Measurements from ENCODE around the gene PRC1. TPM values are rescaled to one million over a fixed set of nuclear protein-coding genes. Genes with fewer than 3 reads are reported as not detected.

The PRC1 gene
- total and polyA plus RNA-seq, 2 donors (not counting 1 experiment from before 2014, with no cell fraction given): 9.4 to 11.6 TPM

GRCh38 chr15:90934256-90934948 lies 59.9 kb downstream of the PRC1 start:
- CTCF ChIA-PET: interaction anchor here (0.6 to 9.5 kb wide), 25 partner anchors 8 to 701 kb away, joined by 3 to 260 read pairs (median 5); partner anchors contain the start of genes BLM, CIB1, FES and GDPGP1
- peaks cover 47% of the 10 kb centered on the region for H3K4me1 Mint-ChIP-seq
- WGBS (ENCODE audit: insufficient coverage): 1% methylated on average over 14 of the region's 19 CpGs

More at GRCh38 chr15:90934256-90934948, 59.9 kb downstream of the PRC1 start:
- peak overlapping the region; percentile 98 for H2AFZ ChIP-seq (ENCODE audit: insufficient read depth, low read depth, low read length, poor library complexity, severe bottlenecking)
- peak overlapping the region; percentile 77 for H3K9ac ChIP-seq (ENCODE audit: low read length)
- peak overlapping the region; percentile 98 for H3K27ac Mint-ChIP-seq
- TF ChIP-seq EZH2 (IDR thresholded peaks at IDR 0.05; ENCODE audit: borderline replicate concordance, insufficient read depth, low read depth, low read length, poor library complexity, severe bottlenecking) (no peak), CTCF (IDR thresholded peaks at IDR 0.05) (peak; percentile 91)
- no peaks in the 10 kb centered on the region for H3K27me3 Mint-ChIP-seq
- H3K4me3 ChIP-seq (ENCODE audit: control extremely low read depth in 1 of 5, extremely low read depth in 1 of 5, insufficient read depth in 1 of 5, low read depth in 2 of 5, low read length in 4 of 5): peak overlapping the region; percentile 36 to 87 (median 81)
- H3K79me2 ChIP-seq (ENCODE audit: control insufficient read depth, insufficient read depth, low read length): peaks cover 14% of the 10 kb centered on the region
- H4K20me1 ChIP-seq (ENCODE audit: control insufficient read depth, insufficient read depth, low read length, poor library complexity, severe bottlenecking): peaks cover 9% of the 10 kb centered on the region
- DNase-seq: peak; percentile 89
- H3K9me3 ChIP-seq (ENCODE audit: control extremely low read depth in 1 of 3, control insufficient read depth in 2 of 3, insufficient read depth in 1 of 3, low read length in 2 of 3): no peaks in the 10 kb centered on the region
- no peaks in the 10 kb centered on the region for H3K9me3 Mint-ChIP-seq (ENCODE audit: insufficient read depth)
- POLR2A ChIA-PET: interaction anchor here (0.6 to 6.9 kb wide), 7 partner anchors 20 to 217 kb away, joined by 3 to 66 read pairs (median 5); partner anchors contain the start of genes BLM, FES, MAN2A2 and RCCD1
- ATAC-seq (ENCODE audit: low read depth): peak; percentile 34
- H3K4me1 ChIP-seq (ENCODE audit: control insufficient read depth in 2 of 2, insufficient read depth in 2 of 2, low read length in 2 of 2): peaks cover 38 to 60% of the 10 kb centered on the region in 2 donors
- peak overlapping the region; percentile 99 for H3K4me3 Mint-ChIP-seq
- peak overlapping the region; percentile 88 for H3K4me2 ChIP-seq (replicated peaks; ENCODE audit: low read depth, low read length, poor library complexity, severe bottlenecking)
- intact Hi-C loops (cut with micrococcal nuclease): loop anchor here (1.0 to 10.0 kb wide), 7 partner anchors 49 to 1240 kb away; partner anchors contain the start of genes AP3S2, BLM, PEX11A and PRC1
- H3K36me3 ChIP-seq (replicated peaks in 1 of 2; ENCODE audit: control extremely low read depth in 1 of 2, control insufficient read depth in 1 of 2, extremely low read depth in 1 of 2, insufficient read depth in 2 of 2, low read length in 1 of 2): peaks cover 3 to 19% of the 10 kb centered on the region in 2 experiments
- H3K27me3 ChIP-seq (replicated peaks in 1 of 4; ENCODE audit: control extremely low read depth in 1 of 4, control insufficient read depth in 3 of 4, insufficient read depth in 4 of 4, low read length in 3 of 4): no peaks in the 10 kb centered on the region
- peak overlapping the region; percentile 5 to 53 for H3K27ac ChIP-seq (ENCODE audit: low read length in 2 of 2)
